ENCODE measurements around the gene CREB1.
"Not testable (repeated sequence)": the region's sequence is repeated elsewhere in the genome, so short reads cannot be mapped to it uniquely, and the experiment has no call there.

CREB1 gene

DNA sequence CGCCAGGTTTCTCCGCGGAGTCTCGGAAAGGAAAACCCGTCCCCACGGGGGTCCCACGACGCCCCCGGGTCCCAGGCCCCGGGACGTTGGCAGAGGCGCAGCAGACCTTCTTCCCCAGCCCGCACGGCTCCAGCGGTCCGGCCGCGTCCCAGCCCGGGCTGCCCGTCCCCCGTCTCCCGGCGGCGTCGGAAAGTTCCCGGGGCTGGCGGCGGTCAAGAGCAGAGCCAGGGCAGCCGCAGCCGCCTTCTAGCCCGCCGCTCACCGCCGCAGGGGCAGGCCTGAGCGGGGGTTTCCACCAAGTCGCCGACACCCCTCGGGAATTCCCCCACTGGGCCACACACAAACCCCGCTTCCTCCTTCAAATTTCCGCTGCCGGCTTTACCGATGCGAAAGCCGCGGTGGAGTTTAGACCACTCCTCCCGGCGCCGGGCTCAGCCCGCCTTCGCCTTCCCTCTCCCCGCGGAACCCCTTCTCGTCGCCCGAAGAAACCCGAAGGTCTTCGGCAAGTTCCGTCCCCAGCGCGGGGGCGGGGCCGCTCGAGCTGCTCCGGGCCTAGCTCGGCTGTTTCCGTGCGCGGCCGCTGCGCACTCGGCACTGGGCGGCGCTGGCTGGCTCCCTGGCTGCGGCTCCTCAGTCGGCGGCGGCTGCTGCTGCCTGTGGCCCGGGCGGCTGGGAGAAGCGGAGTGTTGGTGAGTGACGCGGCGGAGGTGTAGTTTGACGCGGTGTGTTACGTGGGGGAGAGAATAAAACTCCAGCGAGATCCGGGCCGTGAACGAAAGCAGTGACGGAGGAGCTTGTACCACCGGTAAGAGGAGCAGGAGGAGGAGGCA, at the start of gene CREB1:
CREB1 (plus strand) TSS at position 633 of the 830 bp plus-strand sequence. CDS start 25,674 bp downstream, outside the sequence.
- FAIRE-seq = peak; percentile 73

DNA sequence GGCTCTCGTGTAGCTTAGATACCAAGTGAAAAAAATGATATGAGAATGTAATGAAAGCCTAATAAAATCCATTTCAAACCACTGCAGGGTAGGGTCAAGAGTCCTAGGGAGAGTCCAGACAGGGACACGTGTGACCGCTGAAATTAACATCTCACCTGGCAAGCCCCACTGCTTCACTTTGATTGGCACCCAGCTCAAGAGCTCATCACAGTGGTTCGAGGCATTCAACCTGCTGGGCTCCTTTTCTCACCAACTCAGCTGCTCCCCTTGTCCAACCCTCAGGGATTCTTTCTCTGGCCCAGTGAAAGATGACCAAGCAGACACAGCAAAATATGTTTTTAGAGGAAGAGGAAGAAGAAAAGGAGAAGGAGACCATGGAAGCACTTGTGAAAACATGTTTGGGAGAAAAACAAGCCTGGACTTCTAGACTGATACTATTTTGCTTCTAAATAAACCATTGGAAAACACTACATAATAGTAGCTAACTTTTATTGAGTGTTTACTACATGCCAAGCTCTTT, 49.2 kb upstream of the CREB1 start:
- no peak for FAIRE-seq

GRCh38 chr2:207481924-207482323, 47.8 kb upstream of the CREB1 start:
- no peak for FAIRE-seq

DNA sequence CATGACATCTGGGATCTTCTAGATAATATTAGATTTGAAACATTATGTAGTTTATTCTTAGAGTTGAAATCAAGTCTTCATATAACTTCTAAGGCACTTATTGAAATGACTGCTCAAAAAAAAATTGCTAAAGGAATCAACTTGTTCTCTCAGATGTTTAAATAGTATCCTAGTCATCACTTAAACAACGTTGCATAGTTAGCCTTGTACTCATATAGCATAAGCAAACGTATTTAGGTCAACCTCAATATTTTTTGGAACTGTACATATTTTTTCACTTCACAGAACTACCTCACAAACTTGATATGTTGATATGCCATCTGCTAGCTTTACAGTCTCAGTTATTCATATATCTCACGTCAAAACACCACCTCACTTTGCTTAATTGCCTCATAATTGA, 47.1 kb upstream of the CREB1 start:
- no peak for FAIRE-seq

- no peak for FAIRE-seq
Observed at GRCh38 chr2:207483066-207483465, 46.7 kb upstream of the CREB1 start.

DNA sequence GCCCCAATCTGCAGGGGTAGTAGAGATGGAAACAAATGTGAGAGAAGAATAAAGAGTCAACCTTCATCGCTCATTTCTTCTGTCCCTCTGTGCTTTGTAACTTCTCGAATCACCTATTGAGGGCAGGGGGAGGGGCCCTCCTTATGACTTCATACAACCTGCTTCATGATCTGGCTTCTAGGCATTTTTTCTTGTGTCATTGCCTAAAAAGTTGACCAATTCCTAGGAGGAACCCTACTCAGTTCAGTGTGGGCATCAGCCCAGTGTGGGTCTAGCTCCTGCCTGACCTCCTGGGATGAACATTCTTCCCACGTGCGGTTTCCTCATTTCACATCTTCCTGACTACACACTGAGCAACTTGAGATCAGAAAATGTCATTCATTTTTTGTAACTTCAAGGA, 46.3 kb upstream of the CREB1 start:
- no peak for FAIRE-seq

- FAIRE-seq = no peak
Observed at GRCh38 chr2:207484444-207485391, 45.0 kb upstream of the CREB1 start.

DNA sequence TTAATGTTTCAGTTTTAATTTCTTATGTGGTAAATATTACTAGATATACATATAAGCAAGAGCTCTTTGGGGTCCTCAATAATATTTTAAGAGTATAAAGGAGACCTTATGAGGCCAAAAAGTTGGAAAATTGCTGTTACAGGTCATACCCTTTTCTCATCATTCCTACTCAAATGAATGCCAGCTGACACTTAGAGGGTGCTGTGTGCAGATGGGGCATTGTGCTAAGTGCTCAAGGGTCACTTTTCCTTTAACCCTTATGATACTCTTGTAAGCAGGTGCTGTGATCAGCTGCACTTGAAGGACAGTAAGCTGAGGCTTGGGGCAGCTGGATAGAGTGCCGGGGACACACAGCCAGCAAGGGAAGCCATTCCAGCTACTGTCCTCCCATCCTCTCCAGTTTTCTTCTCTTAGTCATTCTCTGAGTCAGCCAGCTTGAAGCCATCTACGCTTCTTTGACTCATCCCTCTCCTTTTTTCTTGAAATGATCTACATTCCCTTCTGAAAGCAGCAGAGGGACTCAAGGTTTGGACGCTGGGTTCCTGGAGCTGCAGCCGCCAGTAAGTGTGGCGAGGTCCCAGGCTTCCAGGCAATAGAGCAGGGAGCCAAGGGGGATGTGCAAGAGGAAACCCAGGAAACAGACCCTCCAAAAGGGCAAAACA, 42.0 kb upstream of the CREB1 start:
- no peak for FAIRE-seq

DNA sequence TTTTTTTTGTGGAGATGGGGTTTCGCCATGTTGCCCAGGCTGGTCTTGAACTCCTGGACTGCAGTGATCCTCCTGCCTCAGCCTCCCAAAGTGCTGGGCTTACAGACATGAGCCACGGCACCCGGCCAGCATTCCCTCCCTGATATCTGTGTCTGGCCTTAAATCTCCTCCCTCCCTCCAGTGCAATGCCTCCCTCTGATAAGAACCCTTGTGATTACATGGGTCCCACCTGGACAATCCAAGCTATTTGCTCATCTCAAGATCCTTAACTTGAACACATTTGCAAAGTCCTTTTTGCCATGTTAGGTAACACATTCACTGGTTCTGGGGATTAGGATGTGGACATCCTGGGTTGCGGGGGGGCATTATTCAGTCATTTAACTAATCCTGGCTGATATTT, 40.5 kb upstream of the CREB1 start:
- no peak for FAIRE-seq

DNA sequence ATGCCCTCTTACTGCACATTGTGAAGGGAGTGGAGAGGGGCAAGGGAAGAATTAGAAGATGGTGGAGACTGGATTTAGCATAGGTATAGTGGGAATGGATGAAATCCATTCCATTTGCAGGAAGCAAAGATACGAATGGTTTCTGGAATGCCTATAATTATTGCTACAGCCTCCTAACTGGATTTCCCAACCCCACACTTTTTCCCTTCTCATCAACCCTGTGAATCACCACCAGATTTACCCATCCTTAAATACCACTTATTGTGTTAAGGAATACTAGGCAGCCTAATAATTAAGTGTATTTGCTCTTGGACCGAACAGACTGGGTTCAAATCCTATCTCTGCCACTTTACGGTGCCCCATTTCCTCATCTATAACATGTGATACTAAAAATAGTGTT, 39.3 kb upstream of the CREB1 start:
- FAIRE-seq = no peak

DNA sequence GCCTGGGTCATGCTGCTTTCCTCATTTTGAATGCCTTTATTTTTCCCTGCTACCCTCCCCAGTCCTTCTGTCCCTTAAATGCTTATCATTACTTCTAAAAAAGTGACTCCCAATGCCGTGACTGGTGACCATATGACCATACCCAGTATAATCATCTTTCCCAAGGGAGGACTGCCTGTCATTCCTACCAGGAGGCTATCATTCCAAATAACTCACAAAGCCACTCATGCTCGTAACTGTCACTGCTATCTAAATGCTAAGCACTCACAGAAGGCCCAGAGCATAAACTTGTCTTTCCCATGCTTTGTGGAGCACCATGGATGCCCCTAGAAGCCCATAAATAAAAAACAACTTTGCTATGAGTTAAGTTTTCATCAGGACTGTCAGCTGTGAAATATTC, 38.7 kb upstream of the CREB1 start:
- FAIRE-seq = no peak

GRCh38 chr2:207491956-207492355, 37.8 kb upstream of the CREB1 start:
- no peak for FAIRE-seq

DNA sequence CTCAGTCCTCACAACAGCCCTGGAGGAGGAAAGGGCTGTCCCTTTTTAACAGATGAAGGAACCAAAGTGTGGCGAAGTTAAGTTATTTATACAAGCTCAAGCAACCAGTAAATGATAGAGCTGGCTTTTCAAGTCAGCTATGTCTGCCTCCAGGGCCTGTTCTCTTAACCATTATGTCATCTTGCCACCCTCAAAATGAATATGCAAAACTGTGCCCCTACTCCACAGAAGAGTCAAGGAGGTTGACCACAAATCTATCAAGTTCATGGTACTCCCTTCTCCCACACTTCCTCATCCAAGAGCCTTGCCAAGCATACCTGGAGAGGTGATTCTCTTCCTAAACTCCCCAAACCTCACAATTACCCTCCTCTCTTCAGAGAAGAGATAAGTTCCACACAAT, 37.3 kb upstream of the CREB1 start:
- no peak for FAIRE-seq

GRCh38 chr2:207494137-207494536, 35.6 kb upstream of the CREB1 start:
- no peak for FAIRE-seq

DNA sequence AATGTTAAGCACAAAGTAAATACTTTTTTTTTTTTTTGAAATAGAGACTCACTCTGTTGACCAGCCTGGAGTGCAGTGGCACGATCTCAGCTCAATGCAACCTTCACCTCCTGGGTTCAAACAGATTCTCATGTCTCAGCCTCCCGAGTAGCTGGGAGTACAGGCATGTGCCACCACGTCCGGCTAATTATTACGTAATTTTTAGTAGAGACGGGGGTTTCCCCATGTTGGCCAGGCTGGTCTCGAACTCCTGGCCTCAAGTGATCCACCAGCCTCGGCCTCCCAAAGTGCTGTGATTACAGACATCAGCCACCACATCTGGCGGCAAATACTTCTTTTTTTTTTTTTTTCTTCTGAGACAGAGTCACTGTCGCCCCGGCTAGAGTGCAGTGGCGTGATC, 32.8 kb upstream of the CREB1 start:
- not testable (repeated sequence) for FAIRE-seq

DNA sequence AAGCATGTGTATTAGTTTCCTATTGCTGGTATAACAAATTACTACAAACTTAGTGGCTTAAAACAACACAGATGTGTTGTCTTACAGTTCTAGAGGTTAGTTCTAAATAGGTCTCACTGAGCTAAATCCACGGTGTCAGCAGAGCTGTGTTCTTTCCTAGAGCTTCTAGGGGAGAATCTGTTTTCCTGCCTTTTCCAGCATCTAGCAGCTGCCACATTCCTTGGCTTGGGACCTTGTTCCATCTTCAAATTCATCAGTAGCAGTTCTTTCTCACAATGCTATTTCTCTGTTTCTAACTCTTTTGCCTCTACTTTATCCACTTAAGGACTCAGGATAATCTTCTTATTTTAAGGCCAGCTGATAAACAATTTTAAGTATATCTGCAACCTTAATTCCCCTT, 32.2 kb upstream of the CREB1 start:
- FAIRE-seq = no peak

DNA sequence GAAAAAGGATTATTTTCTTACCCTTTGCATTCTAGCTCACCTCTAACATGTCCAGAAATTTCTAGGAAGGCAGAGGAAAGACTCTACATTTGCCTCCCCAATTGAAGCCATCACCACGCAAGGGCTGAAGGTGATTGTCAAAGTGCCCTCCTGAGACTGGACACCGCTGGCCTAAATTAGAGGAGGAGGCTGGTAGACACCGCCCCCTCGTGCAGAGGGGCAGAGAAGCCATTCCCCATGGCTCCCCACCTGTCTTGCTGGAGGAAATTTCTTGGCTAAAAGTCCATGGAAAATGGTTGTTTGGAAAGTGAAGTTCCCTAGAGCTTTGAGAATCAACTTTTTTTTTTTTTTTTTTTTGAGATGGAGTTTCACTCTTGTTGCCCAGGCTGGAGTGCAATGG, 31.3 kb upstream of the CREB1 start:
- FAIRE-seq = no peak

DNA sequence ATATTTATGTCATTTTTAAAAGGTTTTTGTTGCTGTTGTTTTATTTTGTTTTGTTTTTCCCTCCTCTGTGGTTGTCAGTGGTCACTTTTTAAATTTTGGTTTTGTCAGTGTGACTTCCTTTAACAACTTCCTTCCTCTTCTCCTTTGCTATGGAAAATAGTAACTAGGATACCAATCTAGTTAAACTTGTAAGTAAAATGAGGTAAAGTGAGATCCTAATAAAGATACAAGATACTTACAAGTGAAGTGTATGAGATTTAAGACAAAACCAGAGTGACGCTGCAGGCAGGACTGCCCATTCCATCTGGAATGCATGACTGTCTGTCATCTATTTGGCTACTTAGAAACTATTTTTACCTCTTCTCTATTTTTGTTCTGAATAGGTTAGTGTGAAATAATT, 30.6 kb upstream of the CREB1 start:
- FAIRE-seq = no peak

DNA sequence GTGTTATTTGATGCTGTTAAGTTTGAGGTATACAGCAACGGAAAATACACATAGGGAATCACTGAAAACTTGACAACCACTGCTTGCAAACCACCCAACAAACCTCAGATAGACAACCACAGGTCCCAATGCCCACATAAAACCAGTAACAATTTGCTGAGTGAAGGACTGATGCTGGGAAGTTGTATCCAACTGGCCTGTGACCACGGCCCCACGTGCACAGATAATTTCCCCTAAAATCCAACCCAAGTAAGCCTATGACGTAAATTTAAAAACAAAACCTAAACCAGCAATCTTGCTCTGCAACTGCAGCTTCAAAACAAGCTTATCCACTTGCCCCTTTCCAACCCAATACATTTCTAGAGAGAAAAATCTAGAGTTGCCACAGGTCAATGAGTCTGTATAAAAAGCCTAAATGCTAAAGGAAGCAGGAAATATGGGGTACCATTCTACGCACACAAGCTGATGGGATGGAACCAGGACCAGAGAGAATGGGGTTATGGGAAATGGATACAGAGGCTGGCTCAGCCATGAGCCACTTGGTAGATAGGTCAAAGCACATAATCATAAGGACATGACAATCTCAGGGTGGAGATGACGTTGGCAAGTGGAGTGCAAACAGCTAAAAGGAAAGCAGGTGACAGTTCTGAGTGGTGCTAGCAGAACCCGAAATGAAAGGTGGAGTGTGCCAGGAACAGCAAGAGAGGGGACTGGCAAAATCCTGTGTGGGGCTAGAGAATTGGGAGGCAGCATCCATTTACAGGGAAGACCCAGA, 27.8 kb upstream of the CREB1 start:
- no peak for FAIRE-seq

- no peak for FAIRE-seq
Observed at GRCh38 chr2:207502577-207503198, 27.1 kb upstream of the CREB1 start.

DNA sequence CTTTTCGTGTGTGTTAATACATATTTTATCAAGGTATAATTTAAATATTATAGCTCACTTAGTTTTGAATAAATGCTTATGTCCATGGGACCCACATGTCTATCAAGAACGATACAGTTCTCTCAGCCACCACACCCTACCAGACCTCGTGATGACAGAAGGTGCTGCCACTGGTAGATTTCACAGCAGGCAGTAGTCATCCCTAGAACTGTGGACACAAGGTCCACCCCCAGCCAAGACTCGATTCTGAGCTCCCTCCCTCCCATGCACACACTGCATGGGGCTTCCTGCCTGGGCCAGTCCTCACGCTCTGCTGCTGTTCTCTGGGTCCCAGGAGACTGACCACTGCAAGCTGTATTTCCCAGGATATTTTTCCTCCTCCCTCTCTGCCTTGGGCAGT, 26.5 kb upstream of the CREB1 start:
- no peak for FAIRE-seq
